Ishikawa (cell line): ENCODE results near the gene LIME1.

Experiments used
- CREB1 ChIP-seq: IDR thresholded peaks from 2 replicates; pipeline ENCODE4 v1.6.1; 2012; ENCODE audit warnings: low read depth
- EP300 ChIP-seq: IDR thresholded peaks from 2 replicates; pipeline ENCODE4 v1.6.1; 2012; ENCODE audit warnings: borderline replicate concordance
- FOXM1 ChIP-seq: IDR thresholded peaks from 2 replicates; pipeline ENCODE4 v1.6.1; 2012; ENCODE audit warnings: low read depth, borderline replicate concordance
- MAX ChIP-seq: IDR thresholded peaks from 2 replicates; pipeline ENCODE4 v1.6.1; 2012
- NFIC ChIP-seq: IDR thresholded peaks from 2 replicates; pipeline ENCODE4 v1.6.1; 2012
- RAD21 ChIP-seq: IDR thresholded peaks from 2 replicates; pipeline ENCODE4 v1.6.1; 2012; ENCODE audit warnings: low read depth
- REST ChIP-seq: IDR thresholded peaks from 2 replicates; pipeline ENCODE4 v1.6.1; 2012; ENCODE audit warnings: low read depth, mild to moderate bottlenecking
- TAF1 ChIP-seq: IDR thresholded peaks from 2 replicates; pipeline ENCODE4 v1.6.1; 2012; ENCODE audit warnings: low read depth, mild to moderate bottlenecking
- TCF12 ChIP-seq: IDR thresholded peaks from 2 replicates; pipeline ENCODE4 v1.6.1; 2012; ENCODE audit warnings: low read depth
- TEAD4 ChIP-seq: IDR thresholded peaks from 2 replicates; pipeline ENCODE4 v1.6.1; 2012
- YY1 ChIP-seq: IDR thresholded peaks from 2 replicates; pipeline ENCODE4 v1.6.1; 2012; ENCODE audit warnings: low read depth
- ZBTB7A ChIP-seq: IDR thresholded peaks from 2 replicates; pipeline ENCODE4 v1.6.1; 2012; ENCODE audit warnings: low read depth

- no peak for TF ChIP-seq TAF1
- TF ChIP-seq MAX: no peak
- TF ChIP-seq TCF12: no peak
- no peak for TF ChIP-seq CREB1
- no peak for TF ChIP-seq RAD21
- TF ChIP-seq YY1: no peak
- no peak for TF ChIP-seq EP300
- no peak for TF ChIP-seq NFIC
- TF ChIP-seq REST: no peak
- TF ChIP-seq ZBTB7A: no peak
- no peak for TF ChIP-seq TEAD4
- TF ChIP-seq FOXM1: no peak
Measured at GRCh38 chr20:63702751-63703470, 33.6 kb upstream of the LIME1 start.
